HEK293 (cell line): ENCODE results near the gene PRMT2.

Experiments
- CTCF ChIA-PET: fragments of 350-600 bp; formaldehyde crosslinking; extraction: SDS; loops from one replicate; lab custom pipeline; 2021; ENCODE audit warnings: antibody characterized with exemption; lab: Yijun Ruan, JAX
- POLR2A ChIA-PET: fragments of 300-600 bp; formaldehyde crosslinking; extraction: SDS; loops from one replicate; lab custom pipeline; 2020; ENCODE audit warnings: antibody characterized with exemption, inconsistent platforms; lab: Yijun Ruan, JAX
- H3K27ac ChIP-seq: fragments of 200-500 bp; sonication (Bioruptor generic); 2 replicates; pipeline ENCODE4 v1.5.1; 2014; ENCODE audit warnings: low read depth, low read length, control low read depth, inconsistent platforms; ENCODE audit errors: extremely low read depth
- H3K36me3 ChIP-seq, 2 experiments: fragments of 200-500 bp in 1 of 2; sonication (Bioruptor generic) in 1 of 2; 1 replicate in 1 of 2; 2 replicates in 1 of 2; pipeline ENCODE4 v1.5.1; 2014 to 2017; ENCODE audit warnings: inconsistent platforms in 2 of 2, low read length in 2 of 2; ENCODE audit not compliant: control insufficient read depth in 2 of 2, insufficient read depth in 1 of 2
- H3K4me1 ChIP-seq: fragments of 200-500 bp; sonication (Bioruptor generic); 2 replicates; pipeline ENCODE4 v1.5.1; 2014; ENCODE audit warnings: mild to moderate bottlenecking, low read length, inconsistent platforms; ENCODE audit not compliant: control insufficient read depth, insufficient read depth
- H3K4me3 ChIP-seq: 2 replicates; pipeline ENCODE4 v1.5.1; 2011; ENCODE audit warnings: low read depth, mild to moderate bottlenecking, control low read depth, low read length, moderate library complexity
- H3K9me3 ChIP-seq: fragments of 200-500 bp; sonication (Bioruptor generic); 2 replicates; pipeline ENCODE4 v1.5.1; 2014; ENCODE audit warnings: low read depth, low read length, inconsistent platforms; ENCODE audit not compliant: control insufficient read depth, insufficient read depth
- EGR2 ChIP-seq: fragments of 450-650 bp; formaldehyde crosslinking; IDR thresholded peaks from 2 replicates; pipeline ENCODE4 v1.5.1; 2016; ENCODE audit warnings: low read depth, missing biosample characterization, missing genetic modification characterization
- SP3 ChIP-seq: fragments of 450-650 bp; formaldehyde crosslinking; IDR thresholded peaks from 2 replicates; pipeline ENCODE4 v1.5.1; 2016; ENCODE audit warnings: missing biosample characterization, missing genetic modification characterization
- ZBTB26 ChIP-seq: fragments of 450-650 bp; formaldehyde crosslinking; optimal IDR thresholded peaks from 2 replicates; pipeline ENCODE3; 2016; ENCODE audit warnings: missing biosample characterization, mild to moderate bottlenecking, missing genetic modification characterization
- ZEB2 ChIP-seq: fragments of 450-650 bp; formaldehyde crosslinking; IDR thresholded peaks from 2 replicates; pipeline ENCODE4 v1.5.1; 2016; ENCODE audit warnings: missing biosample characterization, missing genetic modification characterization
- ZIC2 ChIP-seq: fragments of 450-650 bp; formaldehyde crosslinking; IDR thresholded peaks from 2 replicates; pipeline ENCODE4 v1.5.1; 2016; ENCODE audit warnings: missing biosample characterization, missing genetic modification characterization
- ZNF114 ChIP-seq: fragments of 450-650 bp; formaldehyde crosslinking; IDR thresholded peaks from 2 replicates; pipeline ENCODE4 v1.5.0; 2017; ENCODE audit warnings: missing biosample characterization, missing genetic modification characterization
- ZNF280D ChIP-seq: fragments of 450-650 bp; formaldehyde crosslinking; IDR thresholded peaks from 2 replicates; pipeline ENCODE4 v1.5.1; 2016; ENCODE audit warnings: missing biosample characterization, missing genetic modification characterization
- ZNF548 ChIP-seq: fragments of 450-650 bp; formaldehyde crosslinking; IDR thresholded peaks from 2 replicates; pipeline ENCODE4 v1.5.1; 2016; ENCODE audit warnings: missing biosample characterization, missing genetic modification characterization
- ZNF549 ChIP-seq: fragments of 450-650 bp; IDR thresholded peaks from 2 replicates; pipeline ENCODE4 v1.5.1; 2018; ENCODE audit warnings: missing biosample characterization, missing genetic modification characterization, mild to moderate bottlenecking, inconsistent platforms, moderate library complexity
- ZNF558 ChIP-seq: fragments of 450-650 bp; formaldehyde crosslinking; IDR thresholded peaks from 2 replicates; pipeline ENCODE4 v1.5.1; 2016; ENCODE audit warnings: missing biosample characterization, missing genetic modification characterization
- ZNF623 ChIP-seq: fragments of 450-650 bp; formaldehyde crosslinking; IDR thresholded peaks from 2 replicates; pipeline ENCODE4 v1.5.1; 2016; ENCODE audit warnings: missing biosample characterization, missing genetic modification characterization
- ZNF645 ChIP-seq: fragments of 450-650 bp; formaldehyde crosslinking; IDR thresholded peaks from 2 replicates; pipeline ENCODE4; 2016; ENCODE audit warnings: missing biosample characterization, missing genetic modification characterization
- ZNF747 ChIP-seq: fragments of 450-650 bp; formaldehyde crosslinking; IDR thresholded peaks from 2 replicates; pipeline ENCODE4 v1.5.1; 2016; ENCODE audit warnings: missing biosample characterization, missing genetic modification characterization
- ZSCAN18 ChIP-seq: fragments of 450-650 bp; formaldehyde crosslinking; IDR thresholded peaks from 2 replicates; pipeline ENCODE4 v1.5.1; 2016; ENCODE audit warnings: missing biosample characterization, missing genetic modification characterization

The PRMT2 gene

GRCh38 chr21:46662765-46663500 lies 27.5 kb downstream of the PRMT2 start:
- POLR2A ChIA-PET, result no interaction called here
- CTCF ChIA-PET, result no interaction called here
- H3K36me3 ChIP-seq, result peaks cover 5 to 29% of the 10 kb centered on the region in 2 experiments

GRCh38 chr21:46663754-46664153 lies 28.3 kb downstream of the PRMT2 start:
- no peak for TF ChIP-seq ZNF114 (tag by site-specific recombination)
- no peak for TF ChIP-seq ZNF549 (tag by site-specific recombination)
- no peak for TF ChIP-seq ZNF548 (tag by site-specific recombination)
- no peak for TF ChIP-seq ZBTB26 (tag by site-specific recombination)
- TF ChIP-seq ZNF623, result no peak
- no peak for TF ChIP-seq ZNF558 (tag by site-specific recombination)
- no peak for TF ChIP-seq SP3 (tag by site-specific recombination)
- no peak for TF ChIP-seq ZNF645 (tag by site-specific recombination)
- no peak for TF ChIP-seq ZEB2 (tag by site-specific recombination)
- TF ChIP-seq ZSCAN18 (tag by site-specific recombination), result no peak
- H3K9me3 ChIP-seq, result no peaks in the 10 kb centered on the region
- peaks cover 5 to 26% of the 10 kb centered on the region in 2 experiments for H3K36me3 ChIP-seq
- peak overlapping the region; percentile 32; the same call in 1 of the 2 replicates for H3K27ac ChIP-seq
- CTCF ChIA-PET, result no interaction called here
- POLR2A ChIA-PET, result no interaction called here
- H3K4me3 ChIP-seq, result no peak overlapping the region
- no peaks in the 10 kb centered on the region for H3K4me1 ChIP-seq

More at GRCh38 chr21:46662765-46663500, 27.5 kb downstream of the PRMT2 start:
- Histone ChIP-seq H3K4me1 (no peaks in the 10 kb centered on the region), H3K4me3 (no peak overlapping the region), H3K9me3 (no peaks in the 10 kb centered on the region), H3K27ac (no peak overlapping the region)
- TF ChIP-seq EGR2 (peak; percentile 48; the same call in 1 of the 2 replicates), ZNF747 (tag by site-specific recombination) (no peak), ZIC2 (tag by site-specific recombination) (no peak), ZNF280D (tag by site-specific recombination) (no peak)
